PC-3 (cell line): ENCODE results near the gene SMAD3.

Source experiments
- EZH2 ChIP-seq: fragments of 300-600 bp; sonication (generic); IDR thresholded peaks from one replicate; pipeline ENCODE4 v1.6.1; 2017; ENCODE audit warnings: antibody characterized with exemption, mild to moderate bottlenecking, low read length; ENCODE audit not compliant: unreplicated experiment
- EZH2phosphoT487 ChIP-seq: fragments of 300-600 bp; sonication (generic); IDR thresholded peaks from 2 replicates; pipeline ENCODE4 v1.6.1; 2018; ENCODE audit warnings: mild to moderate bottlenecking, antibody characterized with exemption, low read length, borderline replicate concordance
- TF ChIP-seq, protein P1 (sequence below): fragments of 300-600 bp; sonication (generic); conservative IDR thresholded peaks from 2 replicates; pipeline ENCODE4 v1.5.1; 2017; ENCODE audit warnings: antibody characterized with exemption, low read depth, mild to moderate bottlenecking, low read length

DNA sequence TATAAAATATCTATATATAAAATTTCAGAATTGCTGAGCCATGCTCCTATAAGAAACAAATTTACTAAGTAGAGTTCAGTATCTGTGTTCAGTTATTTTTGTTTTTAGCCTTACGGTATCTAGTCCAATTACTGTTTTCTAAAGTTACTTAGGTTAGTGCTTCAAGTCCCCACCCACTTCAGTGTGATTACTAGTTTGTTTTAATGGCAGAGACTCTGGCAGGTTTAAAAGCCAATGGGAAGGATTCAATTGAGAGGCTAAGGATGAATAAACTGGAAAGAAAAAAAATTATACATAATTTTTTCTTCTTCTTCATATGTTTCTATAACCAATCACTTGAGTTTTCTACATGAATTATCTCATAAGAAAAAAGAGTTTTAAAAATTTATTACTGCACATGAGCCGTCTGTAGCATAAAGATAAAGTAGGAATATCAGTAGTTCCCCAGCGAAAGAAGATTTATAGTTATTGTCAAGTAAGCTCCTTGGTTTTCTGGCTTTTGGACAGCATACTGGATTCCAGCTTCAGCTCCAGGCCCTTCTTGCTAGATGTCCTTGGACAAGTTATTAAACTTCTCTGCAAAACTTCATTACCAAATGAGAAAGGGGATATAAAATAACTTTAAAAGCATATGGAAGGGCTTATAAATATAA, 142.3 kb downstream of the SMAD3 start:
- TF ChIP-seq, protein P1, sequence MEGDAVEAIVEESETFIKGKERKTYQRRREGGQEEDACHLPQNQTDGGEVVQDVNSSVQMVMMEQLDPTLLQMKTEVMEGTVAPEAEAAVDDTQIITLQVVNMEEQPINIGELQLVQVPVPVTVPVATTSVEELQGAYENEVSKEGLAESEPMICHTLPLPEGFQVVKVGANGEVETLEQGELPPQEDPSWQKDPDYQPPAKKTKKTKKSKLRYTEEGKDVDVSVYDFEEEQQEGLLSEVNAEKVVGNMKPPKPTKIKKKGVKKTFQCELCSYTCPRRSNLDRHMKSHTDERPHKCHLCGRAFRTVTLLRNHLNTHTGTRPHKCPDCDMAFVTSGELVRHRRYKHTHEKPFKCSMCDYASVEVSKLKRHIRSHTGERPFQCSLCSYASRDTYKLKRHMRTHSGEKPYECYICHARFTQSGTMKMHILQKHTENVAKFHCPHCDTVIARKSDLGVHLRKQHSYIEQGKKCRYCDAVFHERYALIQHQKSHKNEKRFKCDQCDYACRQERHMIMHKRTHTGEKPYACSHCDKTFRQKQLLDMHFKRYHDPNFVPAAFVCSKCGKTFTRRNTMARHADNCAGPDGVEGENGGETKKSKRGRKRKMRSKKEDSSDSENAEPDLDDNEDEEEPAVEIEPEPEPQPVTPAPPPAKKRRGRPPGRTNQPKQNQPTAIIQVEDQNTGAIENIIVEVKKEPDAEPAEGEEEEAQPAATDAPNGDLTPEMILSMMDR: no peak
- TF ChIP-seq EZH2phosphoT487 (no peak), EZH2 (no peak)
